ENCODE results near the gene HNRNPUL2.
"Not testable (repeated sequence)": the region's sequence is repeated elsewhere in the genome, so short reads cannot be mapped to it uniquely, and the experiment has no call there.

HNRNPUL2 gene

GRCh38 chr11:62726156-62726914 is 922 bp downstream of the HNRNPUL2 start:
- peak in 4 of 14 donors; percentile 12 to 63 (median 28) for DNase-seq

- no peak for DNase-seq
Measured at GRCh38 chr11:62725646-62726045, 1.6 kb downstream of the HNRNPUL2 start.

GRCh38 chr11:62724171-62724570 is 3.1 kb downstream of the HNRNPUL2 start:
- DNase-seq, result peak in 1 of 14 donors; percentile 54

GRCh38 chr11:62721994-62722393 is 5.3 kb downstream of the HNRNPUL2 start:
- no peak for DNase-seq

- no peak for DNase-seq
Measured at GRCh38 chr11:62719302-62719978, 7.8 kb downstream of the HNRNPUL2 start.

GRCh38 chr11:62716816-62717215 is 10.4 kb downstream of the HNRNPUL2 start:
- peak in 2 of 14 donors; percentile 0 to 5 for DNase-seq

GRCh38 chr11:62716206-62716605 is 11.1 kb downstream of the HNRNPUL2 start:
- no peak for DNase-seq

- DNase-seq, result no peak
Measured at GRCh38 chr11:62715150-62716130, 11.8 kb downstream of the HNRNPUL2 start.

GRCh38 chr11:62713343-62713742 is 13.9 kb downstream of the HNRNPUL2 start:
- DNase-seq, result no peak

- DNase-seq, result no peak
Measured at GRCh38 chr11:62712861-62713260, 14.4 kb downstream of the HNRNPUL2 start.

- DNase-seq, result no peak
Measured at GRCh38 chr11:62712276-62712812, 14.9 kb downstream of the HNRNPUL2 start.

- DNase-seq, result peak in 3 of 14 donors; percentile 45 to 64 (median 61)
Measured at GRCh38 chr11:62710001-62710345, 17.3 kb downstream of the HNRNPUL2 start.

GRCh38 chr11:62709247-62710000 is 17.8 kb downstream of the HNRNPUL2 start:
- peak; percentile 64 to 96 (median 91) for DNase-seq

GRCh38 chr11:62708793-62709192 is 18.5 kb downstream of the HNRNPUL2 start:
- peak in 2 of 14 donors; percentile 54 to 60 for DNase-seq

- DNase-seq, result no peak
Measured at GRCh38 chr11:62708392-62708791, 18.9 kb downstream of the HNRNPUL2 start.

GRCh38 chr11:62707277-62707861 is 19.9 kb downstream of the HNRNPUL2 start, which contains the start of the genes BSCL2 and GNG3:
BSCL2 (minus strand) TSS chr11:62707424; CDS start chr11:62707195, 229 bp downstream.
GNG3 (plus strand) TSS chr11:62707676; CDS start chr11:62708296, 620 bp downstream.
- DNase-seq, result peak in 12 of 14 donors; percentile 8 to 99 (median 51)

GRCh38 chr11:62706850-62707247 is 20.4 kb downstream of the HNRNPUL2 start:
- peak in 2 of 14 donors; percentile 35 to 51 for DNase-seq

GRCh38 chr11:62705880-62706849 is 21.1 kb downstream of the HNRNPUL2 start:
- DNase-seq, result peak; percentile 42 to 96 (median 90)

GRCh38 chr11:62705413-62705812 is 21.8 kb downstream of the HNRNPUL2 start:
- DNase-seq, result no peak

GRCh38 chr11:62703921-62704320 is 23.3 kb downstream of the HNRNPUL2 start:
- DNase-seq, result not testable (repeated sequence)
